Measurements from ENCODE around the gene IMPG2. TPM values are rescaled to one million over a fixed set of nuclear protein-coding genes. Genes with fewer than 3 reads are reported as not detected.

The IMPG2 gene
- total and polyA plus RNA-seq, 4 donors = 0.01 to 0.37 (median 0.25) TPM; not detected in 1

DNA sequence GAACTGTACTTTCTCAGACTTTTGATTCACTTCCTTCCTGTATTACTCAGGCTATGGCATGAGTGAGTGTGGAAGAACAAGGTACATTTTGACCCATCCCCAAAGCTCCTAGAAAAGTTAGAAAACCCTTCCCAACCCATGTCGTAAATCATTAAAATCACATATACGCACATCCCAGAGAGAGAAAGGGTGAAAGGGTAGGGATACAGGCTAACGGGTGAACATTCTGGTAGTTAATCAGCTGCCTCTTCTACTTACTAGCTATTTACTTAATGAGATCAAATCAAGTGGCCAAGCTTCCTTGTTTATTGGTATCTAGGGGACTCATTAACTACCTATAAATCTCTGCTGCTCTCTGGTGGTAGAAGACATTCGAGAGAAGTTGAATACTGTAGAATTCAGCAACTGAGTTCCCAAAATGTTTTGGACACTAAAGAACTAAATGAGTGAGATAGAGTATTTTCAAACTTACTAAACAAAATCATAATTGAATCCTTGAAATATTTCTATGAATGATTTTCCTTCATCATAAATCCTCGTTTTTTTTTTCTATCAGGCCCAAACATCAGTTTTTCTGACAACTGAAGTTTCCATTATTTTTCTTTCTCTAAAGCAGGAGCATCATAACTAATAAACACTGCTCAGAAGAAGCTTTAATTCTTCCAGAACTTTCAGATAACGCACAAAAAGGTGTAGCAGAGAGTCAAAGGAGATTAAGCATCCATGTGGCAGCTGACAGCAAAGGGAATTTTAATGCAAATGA is 124.2 kb downstream of the IMPG2 start:
- Histone ChIP-seq H3K9ac (ENCODE audit: low read depth in 1 of 2, low read length in 2 of 2) (no peak overlapping the region), H3K4me3 (ENCODE audit: low read depth in 1 of 3, low read length in 3 of 3) (no peak overlapping the region), H3K9me3 (ENCODE audit: control insufficient read depth in 4 of 4, low read length in 3 of 4) (peaks cover 0 to 3% (median 0%) of the 10 kb centered on the region in 4 donors), H3K36me3 (ENCODE audit: control insufficient read depth in 4 of 4, insufficient read depth in 3 of 4, low read depth in 1 of 4, low read length in 3 of 4) (no peaks in the 10 kb centered on the region), H3K27ac (ENCODE audit: low read depth in 1 of 2, low read length in 2 of 2) (no peak overlapping the region), H3K4me1 (ENCODE audit: control insufficient read depth in 4 of 4, insufficient read depth in 4 of 4, low read length in 3 of 4) (no peaks in the 10 kb centered on the region), H3K27me3 (ENCODE audit: control insufficient read depth in 4 of 4, insufficient read depth in 4 of 4, low read length in 3 of 4) (no peaks in the 10 kb centered on the region)
- 44% methylated on average over 6 of the region's 6 CpGs for WGBS
- TF ChIP-seq RAD21 (IDR thresholded peaks at IDR 0.05) (peak; percentile 78 to 80), EGR1 (IDR thresholded peaks at IDR 0.05; ENCODE audit: low read depth in 2 of 2) (no peak), GABPA (IDR thresholded peaks at IDR 0.05 in 1 of 2, conservative IDR thresholded peaks at IDR 0.05 in 1 of 2) (no peak), JUND (IDR thresholded peaks at IDR 0.05) (no peak), HNF4G (IDR thresholded peaks at IDR 0.05) (no peak), SP1 (IDR thresholded peaks at IDR 0.05) (no peak), NR2F2 (IDR thresholded peaks at IDR 0.05) (no peak), TAF1 (conservative IDR thresholded peaks at IDR 0.05) (no peak), RXRA (IDR thresholded peaks at IDR 0.05) (no peak), HNF4A (conservative IDR thresholded peaks at IDR 0.05) (no peak), YY1 (IDR thresholded peaks at IDR 0.05) (no peak), FOXA1 (IDR thresholded peaks at IDR 0.05) (no peak)
- TF ChIP-seq, protein P1, sequence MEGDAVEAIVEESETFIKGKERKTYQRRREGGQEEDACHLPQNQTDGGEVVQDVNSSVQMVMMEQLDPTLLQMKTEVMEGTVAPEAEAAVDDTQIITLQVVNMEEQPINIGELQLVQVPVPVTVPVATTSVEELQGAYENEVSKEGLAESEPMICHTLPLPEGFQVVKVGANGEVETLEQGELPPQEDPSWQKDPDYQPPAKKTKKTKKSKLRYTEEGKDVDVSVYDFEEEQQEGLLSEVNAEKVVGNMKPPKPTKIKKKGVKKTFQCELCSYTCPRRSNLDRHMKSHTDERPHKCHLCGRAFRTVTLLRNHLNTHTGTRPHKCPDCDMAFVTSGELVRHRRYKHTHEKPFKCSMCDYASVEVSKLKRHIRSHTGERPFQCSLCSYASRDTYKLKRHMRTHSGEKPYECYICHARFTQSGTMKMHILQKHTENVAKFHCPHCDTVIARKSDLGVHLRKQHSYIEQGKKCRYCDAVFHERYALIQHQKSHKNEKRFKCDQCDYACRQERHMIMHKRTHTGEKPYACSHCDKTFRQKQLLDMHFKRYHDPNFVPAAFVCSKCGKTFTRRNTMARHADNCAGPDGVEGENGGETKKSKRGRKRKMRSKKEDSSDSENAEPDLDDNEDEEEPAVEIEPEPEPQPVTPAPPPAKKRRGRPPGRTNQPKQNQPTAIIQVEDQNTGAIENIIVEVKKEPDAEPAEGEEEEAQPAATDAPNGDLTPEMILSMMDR (IDR thresholded peaks at IDR 0.05; ENCODE audit: low read depth, low read length, missing input control) = peak; percentile 48
- TF ChIP-seq, protein P2, sequence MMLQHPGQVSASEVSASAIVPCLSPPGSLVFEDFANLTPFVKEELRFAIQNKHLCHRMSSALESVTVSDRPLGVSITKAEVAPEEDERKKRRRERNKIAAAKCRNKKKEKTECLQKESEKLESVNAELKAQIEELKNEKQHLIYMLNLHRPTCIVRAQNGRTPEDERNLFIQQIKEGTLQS (IDR thresholded peaks at IDR 0.05) = no peak
- TF ChIP-seq, protein P3, sequence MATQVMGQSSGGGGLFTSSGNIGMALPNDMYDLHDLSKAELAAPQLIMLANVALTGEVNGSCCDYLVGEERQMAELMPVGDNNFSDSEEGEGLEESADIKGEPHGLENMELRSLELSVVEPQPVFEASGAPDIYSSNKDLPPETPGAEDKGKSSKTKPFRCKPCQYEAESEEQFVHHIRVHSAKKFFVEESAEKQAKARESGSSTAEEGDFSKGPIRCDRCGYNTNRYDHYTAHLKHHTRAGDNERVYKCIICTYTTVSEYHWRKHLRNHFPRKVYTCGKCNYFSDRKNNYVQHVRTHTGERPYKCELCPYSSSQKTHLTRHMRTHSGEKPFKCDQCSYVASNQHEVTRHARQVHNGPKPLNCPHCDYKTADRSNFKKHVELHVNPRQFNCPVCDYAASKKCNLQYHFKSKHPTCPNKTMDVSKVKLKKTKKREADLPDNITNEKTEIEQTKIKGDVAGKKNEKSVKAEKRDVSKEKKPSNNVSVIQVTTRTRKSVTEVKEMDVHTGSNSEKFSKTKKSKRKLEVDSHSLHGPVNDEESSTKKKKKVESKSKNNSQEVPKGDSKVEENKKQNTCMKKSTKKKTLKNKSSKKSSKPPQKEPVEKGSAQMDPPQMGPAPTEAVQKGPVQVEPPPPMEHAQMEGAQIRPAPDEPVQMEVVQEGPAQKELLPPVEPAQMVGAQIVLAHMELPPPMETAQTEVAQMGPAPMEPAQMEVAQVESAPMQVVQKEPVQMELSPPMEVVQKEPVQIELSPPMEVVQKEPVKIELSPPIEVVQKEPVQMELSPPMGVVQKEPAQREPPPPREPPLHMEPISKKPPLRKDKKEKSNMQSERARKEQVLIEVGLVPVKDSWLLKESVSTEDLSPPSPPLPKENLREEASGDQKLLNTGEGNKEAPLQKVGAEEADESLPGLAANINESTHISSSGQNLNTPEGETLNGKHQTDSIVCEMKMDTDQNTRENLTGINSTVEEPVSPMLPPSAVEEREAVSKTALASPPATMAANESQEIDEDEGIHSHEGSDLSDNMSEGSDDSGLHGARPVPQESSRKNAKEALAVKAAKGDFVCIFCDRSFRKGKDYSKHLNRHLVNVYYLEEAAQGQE (IDR thresholded peaks at IDR 0.05) = no peak
- TF ChIP-seq, protein P4, sequence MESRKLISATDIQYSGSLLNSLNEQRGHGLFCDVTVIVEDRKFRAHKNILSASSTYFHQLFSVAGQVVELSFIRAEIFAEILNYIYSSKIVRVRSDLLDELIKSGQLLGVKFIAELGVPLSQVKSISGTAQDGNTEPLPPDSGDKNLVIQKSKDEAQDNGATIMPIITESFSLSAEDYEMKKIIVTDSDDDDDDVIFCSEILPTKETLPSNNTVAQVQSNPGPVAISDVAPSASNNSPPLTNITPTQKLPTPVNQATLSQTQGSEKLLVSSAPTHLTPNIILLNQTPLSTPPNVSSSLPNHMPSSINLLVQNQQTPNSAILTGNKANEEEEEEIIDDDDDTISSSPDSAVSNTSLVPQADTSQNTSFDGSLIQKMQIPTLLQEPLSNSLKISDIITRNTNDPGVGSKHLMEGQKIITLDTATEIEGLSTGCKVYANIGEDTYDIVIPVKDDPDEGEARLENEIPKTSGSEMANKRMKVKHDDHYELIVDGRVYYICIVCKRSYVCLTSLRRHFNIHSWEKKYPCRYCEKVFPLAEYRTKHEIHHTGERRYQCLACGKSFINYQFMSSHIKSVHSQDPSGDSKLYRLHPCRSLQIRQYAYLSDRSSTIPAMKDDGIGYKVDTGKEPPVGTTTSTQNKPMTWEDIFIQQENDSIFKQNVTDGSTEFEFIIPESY (IDR thresholded peaks at IDR 0.05) = no peak
- TF ChIP-seq, protein P5, sequence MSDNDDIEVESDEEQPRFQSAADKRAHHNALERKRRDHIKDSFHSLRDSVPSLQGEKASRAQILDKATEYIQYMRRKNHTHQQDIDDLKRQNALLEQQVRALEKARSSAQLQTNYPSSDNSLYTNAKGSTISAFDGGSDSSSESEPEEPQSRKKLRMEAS (IDR thresholded peaks at IDR 0.05) = no peak
- no peak for DNase-seq (ENCODE audit: low spot score)

Data from liver (tissue), 9 donors.